ENCODE data around the gene TTLL12.
A peak's percentile ranks its signal among the peaks of the same experiment; 100 is the strongest.

Gene TTLL12

GRCh38 chr22:43171019-43171491 lies 15.9 kb downstream of the TTLL12 start:
- DNase-seq, result no peak

GRCh38 chr22:43170131-43170480 lies 16.8 kb downstream of the TTLL12 start:
- no peak for DNase-seq

- no peak for DNase-seq
These were observed 17.4 kb downstream of the TTLL12 start for GRCh38 chr22:43169310-43170130.

- no peak for DNase-seq
These were observed 18.2 kb downstream of the TTLL12 start for GRCh38 chr22:43168471-43169309.

- DNase-seq, result no peak
These were observed 19.8 kb downstream of the TTLL12 start for GRCh38 chr22:43167001-43167589.

- no peak for DNase-seq
These were observed 20.6 kb downstream of the TTLL12 start for GRCh38 chr22:43166132-43166930.

GRCh38 chr22:43164636-43165035 lies 22.3 kb downstream of the TTLL12 start:
- DNase-seq, result no peak

GRCh38 chr22:43163241-43163795 lies 23.6 kb downstream of the TTLL12 start:
- no peak for DNase-seq

- DNase-seq, result no peak
These were observed 24.4 kb downstream of the TTLL12 start for GRCh38 chr22:43162412-43163150.

GRCh38 chr22:43160497-43161126 lies 26.3 kb downstream of the TTLL12 start:
- no peak for DNase-seq

- no peak for DNase-seq
These were observed 27.3 kb downstream of the TTLL12 start for GRCh38 chr22:43159484-43160178.

- no peak for DNase-seq
These were observed 28.0 kb downstream of the TTLL12 start for GRCh38 chr22:43158778-43159483.

GRCh38 chr22:43157874-43158546 lies 28.9 kb downstream of the TTLL12 start:
- DNase-seq, result no peak

- no peak for DNase-seq
These were observed 30.5 kb downstream of the TTLL12 start for GRCh38 chr22:43156413-43156812.

GRCh38 chr22:43155789-43156188 lies 31.1 kb downstream of the TTLL12 start:
- DNase-seq, result no peak

GRCh38 chr22:43154887-43155536 lies 31.9 kb downstream of the TTLL12 start:
- peak in 1 of 2 donors; percentile 57 for DNase-seq

GRCh38 chr22:43153899-43154298 lies 33.0 kb downstream of the TTLL12 start:
- no peak for DNase-seq

- DNase-seq, result peak; percentile 50 to 62
These were observed 34.4 kb downstream of the TTLL12 start for GRCh38 chr22:43152357-43153071.

All from CD4-positive, alpha-beta T cell treated with Interleukin-4 for 1 hour (primary cell).